Measurements from ENCODE around the gene CES2.

GRCh38 chr16:66934138-66934838 lies 1.0 kb upstream of the CES2 start, which contains the start of gene CIAO2B:
- TF ChIP-seq ZSCAN29 (IDR thresholded peaks at IDR 0.05) (no peak), ZBTB4 (CRISPR knock-in tag; IDR thresholded peaks at IDR 0.05) (no peak), EGR1 (IDR thresholded peaks at IDR 0.05; ENCODE audit: borderline replicate concordance in 1 of 2, low read depth in 2 of 2, low read length in 2 of 2) (0 out of 3 replicates have a peak, but pooled peaks of 1 of the 2 experiments have one; percentile 28), KLF5 (IDR thresholded peaks at IDR 0.05; ENCODE audit: partially characterized antibody) (no peak), CTCF (IDR thresholded peaks at IDR 0.05 in 2 of 3, conservative IDR thresholded peaks at IDR 0.05 in 1 of 3; ENCODE audit: control insufficient read depth in 2 of 3, extremely low read depth in 1 of 3, insufficient read depth in 1 of 3, low read depth in 3 of 3, low read length in 3 of 3) (no peak), SP1 (IDR thresholded peaks at IDR 0.05; ENCODE audit: low read depth, low read length) (peak; percentile 86), POLR2AphosphoS5 (IDR thresholded peaks at IDR 0.05; ENCODE audit: low read length) (peak; percentile 88)
